ENCODE results near the gene KCTD20. TPM values are rescaled to one million over a fixed set of nuclear protein-coding genes. Genes with fewer than 3 reads are reported as not detected.
"Not testable (repeated sequence)": the region's sequence is repeated elsewhere in the genome, so short reads cannot be mapped to it uniquely, and the experiment has no call there.

The KCTD20 gene
- total RNA-seq, 1 donor from 2014 or later, result 48.1 TPM

DNA sequence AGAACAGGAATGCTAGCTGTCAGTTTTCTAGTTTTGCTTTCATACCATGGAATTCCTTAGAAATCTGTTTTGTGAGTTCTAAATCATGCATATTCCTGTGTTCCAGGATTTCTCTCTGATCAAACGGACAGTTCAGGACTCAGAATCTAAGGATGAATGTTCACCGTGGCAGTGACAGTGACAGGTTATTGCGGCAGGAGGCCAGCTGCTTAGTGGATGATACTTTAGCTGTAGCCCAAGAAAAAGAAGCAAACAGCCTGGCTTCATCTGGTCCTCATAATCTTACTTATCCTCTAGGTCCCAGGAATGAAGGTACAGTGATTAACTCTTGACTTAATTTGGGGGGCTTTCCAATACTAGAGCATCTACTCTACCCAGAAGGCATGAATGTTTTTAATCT, 27.1 kb downstream of the KCTD20 start:
- H3K27ac Mint-ChIP-seq (ENCODE audit: unreplicated experiment), result no peak overlapping the region
- no peaks in the 10 kb centered on the region for H3K9me3 Mint-ChIP-seq
- no peak overlapping the region for H3K4me3 Mint-ChIP-seq
- H3K36me3 Mint-ChIP-seq (ENCODE audit: low read depth), result peaks cover 17% of the 10 kb centered on the region
- H3K4me1 Mint-ChIP-seq, result peaks cover 4% of the 10 kb centered on the region
- TF ChIP-seq, protein P1, sequence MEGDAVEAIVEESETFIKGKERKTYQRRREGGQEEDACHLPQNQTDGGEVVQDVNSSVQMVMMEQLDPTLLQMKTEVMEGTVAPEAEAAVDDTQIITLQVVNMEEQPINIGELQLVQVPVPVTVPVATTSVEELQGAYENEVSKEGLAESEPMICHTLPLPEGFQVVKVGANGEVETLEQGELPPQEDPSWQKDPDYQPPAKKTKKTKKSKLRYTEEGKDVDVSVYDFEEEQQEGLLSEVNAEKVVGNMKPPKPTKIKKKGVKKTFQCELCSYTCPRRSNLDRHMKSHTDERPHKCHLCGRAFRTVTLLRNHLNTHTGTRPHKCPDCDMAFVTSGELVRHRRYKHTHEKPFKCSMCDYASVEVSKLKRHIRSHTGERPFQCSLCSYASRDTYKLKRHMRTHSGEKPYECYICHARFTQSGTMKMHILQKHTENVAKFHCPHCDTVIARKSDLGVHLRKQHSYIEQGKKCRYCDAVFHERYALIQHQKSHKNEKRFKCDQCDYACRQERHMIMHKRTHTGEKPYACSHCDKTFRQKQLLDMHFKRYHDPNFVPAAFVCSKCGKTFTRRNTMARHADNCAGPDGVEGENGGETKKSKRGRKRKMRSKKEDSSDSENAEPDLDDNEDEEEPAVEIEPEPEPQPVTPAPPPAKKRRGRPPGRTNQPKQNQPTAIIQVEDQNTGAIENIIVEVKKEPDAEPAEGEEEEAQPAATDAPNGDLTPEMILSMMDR (conservative IDR thresholded peaks at IDR 0.05), result no peak
- no peak for DNase-seq (ENCODE audit: low read depth, low spot score)
- no peaks in the 10 kb centered on the region for H3K27me3 Mint-ChIP-seq (ENCODE audit: low read depth)

DNA sequence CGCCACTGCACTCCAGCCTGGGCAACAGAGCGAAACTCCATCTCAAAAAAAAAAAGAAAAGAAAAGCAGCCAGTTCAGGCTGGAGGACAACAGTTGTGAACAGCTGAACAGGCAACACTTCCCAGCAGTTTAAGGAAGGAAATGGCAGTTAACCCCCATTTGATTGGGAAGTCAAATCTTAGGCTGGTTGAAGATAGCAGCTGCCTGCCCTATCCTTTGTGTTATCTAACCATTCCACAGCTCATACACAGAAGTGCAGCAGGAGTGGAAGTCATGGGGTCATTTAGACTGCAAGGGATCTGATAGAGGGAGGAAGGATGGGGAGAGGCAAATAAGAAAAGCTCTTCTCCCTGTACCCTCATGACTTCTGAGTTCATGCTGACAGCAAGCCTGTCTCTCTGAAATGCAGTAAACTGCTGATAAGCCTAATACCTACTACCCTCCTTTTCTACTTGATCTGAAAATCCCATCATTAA, 35.3 kb downstream of the KCTD20 start:
- Mint-ChIP-seq H3K36me3 (ENCODE audit: low read depth) (peaks cover 15% of the 10 kb centered on the region), H3K27ac (ENCODE audit: unreplicated experiment) (no peak overlapping the region), H3K4me1 (no peaks in the 10 kb centered on the region), H3K9me3 (no peaks in the 10 kb centered on the region), H3K4me3 (no peak overlapping the region), H3K27me3 (ENCODE audit: low read depth) (no peaks in the 10 kb centered on the region)
- DNase-seq (ENCODE audit: low read depth, low spot score), result no peak
- TF ChIP-seq, protein P1 (conservative IDR thresholded peaks at IDR 0.05), result no peak

DNA sequence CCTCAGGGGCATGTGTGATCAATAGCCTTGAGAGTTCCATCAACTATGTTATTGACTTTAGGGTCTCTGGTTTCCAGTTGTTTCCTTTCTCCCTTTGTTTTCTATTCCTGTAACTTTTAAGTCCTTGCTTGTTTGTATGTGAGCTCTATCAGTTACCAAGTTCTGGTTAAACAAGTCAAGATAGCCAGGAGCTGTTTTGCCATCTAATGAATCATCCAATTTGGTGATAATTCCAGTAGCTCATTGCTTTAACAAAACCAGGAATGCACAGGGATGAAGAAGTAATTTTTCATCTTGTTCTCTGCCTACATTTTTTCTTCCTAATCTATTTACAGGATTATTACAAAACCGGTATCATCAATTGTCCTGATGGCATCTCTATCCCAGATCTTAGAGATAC, 36.5 kb downstream of the KCTD20 start:
- Mint-ChIP-seq H3K27ac (ENCODE audit: unreplicated experiment) (no peak overlapping the region), H3K27me3 (ENCODE audit: low read depth) (no peaks in the 10 kb centered on the region), H3K4me1 (no peaks in the 10 kb centered on the region), H3K4me3 (no peak overlapping the region), H3K9me3 (no peaks in the 10 kb centered on the region), H3K36me3 (ENCODE audit: low read depth) (peaks cover 20% of the 10 kb centered on the region)
- TF ChIP-seq, protein P1 (conservative IDR thresholded peaks at IDR 0.05), result no peak
- DNase-seq (ENCODE audit: low read depth, low spot score), result no peak

DNA sequence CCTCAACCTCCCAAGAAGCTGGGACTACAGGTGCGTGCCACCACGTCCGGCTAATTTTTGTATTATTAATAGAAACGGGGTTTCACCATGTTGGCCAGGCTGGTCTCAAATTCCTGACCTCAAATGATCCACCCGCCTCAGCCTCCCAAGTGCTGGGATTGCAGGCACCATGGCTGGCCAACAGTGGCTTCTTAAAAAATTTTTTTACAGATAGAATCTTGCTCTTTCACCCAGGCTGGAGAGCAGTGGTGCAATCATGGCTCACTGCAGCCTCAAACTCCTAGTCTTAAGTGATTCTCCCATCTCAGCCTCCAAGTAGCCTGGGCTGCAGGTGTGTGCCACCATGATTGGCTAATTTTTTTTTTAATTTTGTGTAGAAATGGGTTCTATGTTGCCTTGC, 40.5 kb downstream of the KCTD20 start:
- not testable (repeated sequence) for H3K4me1 Mint-ChIP-seq; DNase-seq (ENCODE audit: low read depth, low spot score); H3K27ac Mint-ChIP-seq (ENCODE audit: unreplicated experiment); H3K27me3 Mint-ChIP-seq (ENCODE audit: low read depth); H3K4me3 Mint-ChIP-seq; H3K9me3 Mint-ChIP-seq
- peaks cover 26% of the 10 kb centered on the region for H3K36me3 Mint-ChIP-seq (ENCODE audit: low read depth)

DNA sequence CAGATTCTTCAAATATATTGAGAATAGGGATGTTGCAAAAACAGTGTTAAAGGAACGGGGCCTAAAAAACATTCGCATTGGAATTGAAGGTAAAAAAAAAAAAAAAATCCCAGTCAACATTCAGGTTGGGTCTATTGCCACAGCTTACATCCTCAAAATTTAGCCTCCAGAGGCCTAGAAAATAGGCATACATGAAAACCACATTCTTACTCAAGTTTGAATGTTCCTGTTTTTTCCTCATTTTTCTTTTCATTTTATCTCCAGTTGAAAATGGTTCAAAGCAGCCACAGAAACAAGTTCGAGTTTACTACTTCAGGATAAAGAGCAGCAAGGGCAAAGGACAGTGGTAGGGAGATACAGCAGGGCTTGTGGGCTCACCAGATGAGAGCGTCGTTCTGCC, 41.9 kb downstream of the KCTD20 start:
- no peaks in the 10 kb centered on the region for H3K27me3 Mint-ChIP-seq (ENCODE audit: low read depth)
- H3K27ac Mint-ChIP-seq (ENCODE audit: unreplicated experiment), result no peak overlapping the region
- peaks cover 28% of the 10 kb centered on the region for H3K36me3 Mint-ChIP-seq (ENCODE audit: low read depth)
- no peaks in the 10 kb centered on the region for H3K4me1 Mint-ChIP-seq
- H3K9me3 Mint-ChIP-seq, result no peaks in the 10 kb centered on the region
- DNase-seq (ENCODE audit: low read depth, low spot score), result no peak
- no peak overlapping the region for H3K4me3 Mint-ChIP-seq
- TF ChIP-seq, protein P1 (conservative IDR thresholded peaks at IDR 0.05), result no peak

DNA sequence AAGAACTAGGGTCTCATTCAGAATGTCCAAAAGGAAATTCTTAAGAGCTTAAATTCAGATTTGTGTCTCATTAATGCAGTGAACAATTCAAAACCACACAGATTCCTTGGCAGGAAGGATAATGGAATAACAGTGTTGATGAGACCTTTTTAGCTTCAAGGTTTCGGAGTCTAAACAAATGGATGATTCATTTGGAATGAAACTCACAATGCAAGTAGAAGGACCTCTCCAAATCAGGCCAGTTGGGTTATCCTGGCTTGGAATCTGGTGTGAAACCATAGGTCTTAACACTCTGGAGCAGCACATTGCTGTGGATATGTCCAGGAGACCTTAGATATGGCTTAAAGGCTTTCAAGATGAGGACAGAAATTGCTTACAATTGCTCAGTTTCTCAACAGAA, 44.9 kb downstream of the KCTD20 start:
- no peak for DNase-seq (ENCODE audit: low read depth, low spot score)
- no peaks in the 10 kb centered on the region for H3K4me1 Mint-ChIP-seq

More for the DNA sequence above, 44.9 kb downstream of the KCTD20 start:
- Mint-ChIP-seq H3K4me3 (no peak overlapping the region), H3K27ac (ENCODE audit: unreplicated experiment) (no peak overlapping the region), H3K9me3 (no peaks in the 10 kb centered on the region), H3K36me3 (ENCODE audit: low read depth) (peaks cover 30% of the 10 kb centered on the region), H3K27me3 (ENCODE audit: low read depth) (no peaks in the 10 kb centered on the region)
- TF ChIP-seq, protein P1 (conservative IDR thresholded peaks at IDR 0.05), result no peak
